CD4-positive, alpha-beta T cell (primary cell): ENCODE results near the gene CDYL2. TPM values are rescaled to one million over a fixed set of nuclear protein-coding genes. Genes with fewer than 3 reads are reported as not detected.

ENCODE experiments used
- ATAC-seq: fragments of 200-7000 bp; cut with Tn5 transposase; one replicate; pipeline ENCODE4 v1.10.0; 2022; ENCODE audit warnings: mild to moderate bottlenecking; ENCODE audit not compliant: poor library complexity
- CTCF ChIA-PET: fragments of 350-600 bp; sonication (Branson Sonifier 250); formaldehyde crosslinking; loops from one replicate; lab custom pipeline; 2021; ENCODE audit warnings: antibody characterized with exemption, inconsistent platforms; lab: Charles Lee
- POLR2A ChIA-PET: fragments of 350-600 bp; sonication (Branson Sonifier 250); formaldehyde crosslinking; loops from one replicate; lab custom pipeline; 2021; ENCODE audit warnings: antibody characterized with exemption, inconsistent platforms; lab: Charles Lee
- DNase-seq, 14 experiments: peaks; one replicate each; pipeline ENCODE4 v3.0.0-alpha.2; 2013 to 2020; ENCODE audit warnings: mixed read lengths in 2 of 14
- H3K27ac ChIP-seq, 2 donors: one replicate each; pipeline versions ENCODE4 v1.5.1 to v1.7.0; 2013; ENCODE audit warnings: low read length in 2 of 2, low read depth in 1 of 2, mild to moderate bottlenecking in 1 of 2
- H3K27me3 ChIP-seq, 2 experiments: 1 replicate in 1 of 2; 2 replicates in 1 of 2; pipeline versions ENCODE4 v1.6.1 to v1.7.0; 2013; ENCODE audit warnings: low read length in 2 of 2, control low read depth in 1 of 2, mild to moderate bottlenecking in 1 of 2, moderate library complexity in 1 of 2; ENCODE audit not compliant: insufficient read depth in 2 of 2, control insufficient read depth in 1 of 2
- H3K36me3 ChIP-seq: one replicate; pipeline ENCODE4 v1.6.1; 2013; ENCODE audit warnings: low read length, control low read depth; ENCODE audit not compliant: insufficient read depth
- H3K4me1 ChIP-seq: one replicate; pipeline ENCODE4 v1.6.1; 2013; ENCODE audit warnings: low read length, control low read depth; ENCODE audit not compliant: insufficient read depth
- H3K4me3 ChIP-seq: one replicate; pipeline ENCODE4 v1.5.1; 2013; ENCODE audit warnings: mild to moderate bottlenecking, low read length, moderate library complexity
- H3K9me3 ChIP-seq, 2 experiments: 1 replicate in 1 of 2; 2 replicates in 1 of 2; pipeline versions ENCODE4 v1.6.1 to v1.7.0; 2013; ENCODE audit warnings: low read length in 2 of 2, mild to moderate bottlenecking in 2 of 2, control low read depth in 1 of 2, moderate library complexity in 1 of 2; ENCODE audit not compliant: control insufficient read depth in 1 of 2, insufficient read depth in 1 of 2
- H3K27ac Mint-ChIP-seq: one replicate; pipeline ENCODE4 v1.8.0; 2020; ENCODE audit warnings: mixed read lengths
- H3K27me3 Mint-ChIP-seq: one replicate; pipeline ENCODE4 v1.8.0; 2021; ENCODE audit warnings: mixed read lengths
- H3K36me3 Mint-ChIP-seq: one replicate; pipeline ENCODE4 v1.8.0; 2021; ENCODE audit warnings: low read depth, mixed read lengths
- H3K4me1 Mint-ChIP-seq: one replicate; pipeline ENCODE4 v1.8.0; 2021; ENCODE audit warnings: low read depth, mixed read lengths
- H3K4me3 Mint-ChIP-seq: one replicate; pipeline ENCODE4 v1.8.0; 2020; ENCODE audit warnings: mild to moderate bottlenecking, mixed read lengths
- H3K9me3 Mint-ChIP-seq: one replicate; pipeline ENCODE4 v1.8.0; 2020; ENCODE audit warnings: mixed read lengths
- CTCF ChIP-seq: fragments of 200-600 bp; IDR thresholded peaks from one replicate; pipeline ENCODE4 v1.8.0; 2022; ENCODE audit warnings: antibody characterized with exemption, mild to moderate bottlenecking
- intact Hi-C, 2 experiments: fragments of 100-400 bp; cut with DNase I in 1 of 2; cut with micrococcal nuclease in 1 of 2; formaldehyde crosslinking; loops; one replicate each; pipeline versions ENCODE4 v1.15.1 to v1.9.0; 2023 to 2025; cut with DNase I, micrococcal nuclease
- total RNA-seq, 174 experiments: library from RNA in 2 of 174; stranded (reverse) in 2 of 174; gene quantifications; one replicate each; pipeline ENCODE4 v1.2.3 and lab custom pipeline; 2021 to 2026

Gene CDYL2
- total RNA-seq, 2 experiments from 2014 or later: 14.3 to 15.8 TPM

- peak; percentile 58 for ATAC-seq
- H3K4me3 Mint-ChIP-seq: peak overlapping the region; percentile 96
- ChIA-PET CTCF (no interaction called here), POLR2A (no interaction called here)
- Histone ChIP-seq H3K36me3 (no peaks in the 10 kb centered on the region), H3K4me3 (peak overlapping the region; percentile 57), H3K9me3 (no peaks in the 10 kb centered on the region), H3K27ac (no peak overlapping the region), H3K4me1 (peaks cover 20% of the 10 kb centered on the region), H3K27me3 (no peaks in the 10 kb centered on the region)
- peak; percentile 36 to 80 (median 59) for DNase-seq
- peaks cover 16% of the 10 kb centered on the region for H3K4me1 Mint-ChIP-seq
- no peaks in the 10 kb centered on the region for H3K27me3 Mint-ChIP-seq
- no peak for TF ChIP-seq CTCF
- H3K27ac Mint-ChIP-seq: peak overlapping the region; percentile 71
- H3K36me3 Mint-ChIP-seq: no peaks in the 10 kb centered on the region
- intact Hi-C loops: loop anchor here in 1 of 2 experiments (5.0 to 10.0 kb wide), 3 partner anchors 201 to 291 kb away; partner anchors contain the start of genes CENPN, CMC2, DYNLRB2 and GCSH
- H3K9me3 Mint-ChIP-seq: no peaks in the 10 kb centered on the region
These were observed 307 bp downstream of the CDYL2 start for GRCh38 chr16:80804056-80804525.

DNA sequence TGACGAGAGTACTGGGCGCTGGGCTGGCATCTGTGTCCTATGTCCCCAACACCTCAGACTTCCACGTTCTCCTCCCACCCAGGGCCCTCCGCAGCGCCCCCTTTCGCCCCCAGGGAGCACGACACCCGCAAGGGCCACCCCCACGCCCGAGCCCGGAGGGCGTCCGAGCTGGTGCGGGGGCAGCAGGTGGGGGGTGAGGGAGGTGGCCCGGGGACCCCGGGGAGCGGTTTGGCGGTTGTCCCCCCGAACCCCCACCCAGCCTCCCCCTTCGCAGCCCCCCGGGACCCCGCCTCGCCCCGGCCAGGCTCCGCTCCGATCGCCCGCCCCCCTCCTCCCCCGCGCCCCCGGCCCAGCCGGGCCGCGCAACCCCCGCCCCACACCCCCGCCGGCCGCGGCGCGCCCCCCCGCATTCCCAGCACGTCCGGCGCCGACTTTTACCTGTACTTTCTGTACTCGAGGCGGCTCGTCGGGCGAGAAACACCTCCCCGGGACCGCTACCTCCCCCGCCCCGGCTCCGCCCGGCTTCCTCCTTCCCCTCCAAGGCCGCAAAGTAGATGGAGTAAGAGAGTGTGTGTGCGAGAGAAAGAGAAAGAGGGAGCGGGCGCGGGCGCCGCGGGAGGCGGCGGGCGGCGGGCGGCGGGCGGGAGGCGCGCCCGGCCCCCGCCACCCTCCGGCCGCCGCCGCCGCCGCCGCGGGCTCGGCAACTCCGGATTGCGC, 901 bp downstream of the CDYL2 start:
- ATAC-seq: peak; percentile 47
- peak; percentile 27 for TF ChIP-seq CTCF
- H3K4me1 Mint-ChIP-seq: peaks cover 16% of the 10 kb centered on the region

DNA sequence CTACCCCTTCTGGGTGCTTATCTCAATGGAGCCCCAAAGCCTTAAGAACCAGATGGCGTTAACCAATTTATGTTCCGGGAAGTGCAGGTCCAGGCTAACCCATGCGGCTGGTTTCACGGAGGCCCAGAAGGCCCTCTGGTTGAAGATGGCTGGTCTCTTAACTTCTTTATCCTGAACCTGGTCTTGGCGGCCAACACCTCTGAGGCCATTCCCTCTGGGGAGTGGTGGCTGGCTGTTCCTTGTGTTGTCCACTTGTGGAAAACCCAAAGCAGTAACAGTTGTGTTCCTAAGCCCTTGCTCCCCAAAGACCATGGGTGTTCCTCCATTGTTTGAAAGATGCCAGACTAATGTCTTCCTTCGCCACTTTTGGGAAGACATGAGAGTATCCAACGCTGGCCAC, 1.5 kb downstream of the CDYL2 start:
- Histone ChIP-seq H3K4me3 (peak overlapping the region; percentile 33), H3K4me1 (peaks cover 20% of the 10 kb centered on the region), H3K36me3 (no peaks in the 10 kb centered on the region), H3K9me3 (no peaks in the 10 kb centered on the region), H3K27ac (no peak overlapping the region), H3K27me3 (no peaks in the 10 kb centered on the region)
- POLR2A ChIA-PET: interaction anchor here (0.7 kb wide), 1 partner anchor 127 kb away, joined by 3 read pairs; no protein-coding TSS in a partner anchor
- no peaks in the 10 kb centered on the region for H3K27me3 Mint-ChIP-seq
- TF ChIP-seq CTCF: no peak
- DNase-seq (no peak), ATAC-seq (no peak)
- no peak overlapping the region for H3K27ac Mint-ChIP-seq
- intact Hi-C loops: loop anchor here in 1 of 2 experiments (5.0 to 10.0 kb wide), 3 partner anchors 202 to 292 kb away; partner anchors contain the start of genes CENPN, CMC2, DYNLRB2 and GCSH
- H3K36me3 Mint-ChIP-seq: no peaks in the 10 kb centered on the region
- H3K4me1 Mint-ChIP-seq: peaks cover 16% of the 10 kb centered on the region
- CTCF ChIA-PET: no interaction called here
- H3K9me3 Mint-ChIP-seq: no peaks in the 10 kb centered on the region
- H3K4me3 Mint-ChIP-seq: peak overlapping the region; percentile 80

More for the DNA sequence above, 901 bp downstream of the CDYL2 start:
- no peaks in the 10 kb centered on the region for H3K9me3 Mint-ChIP-seq
- no peaks in the 10 kb centered on the region for H3K36me3 Mint-ChIP-seq
- H3K36me3 ChIP-seq: no peaks in the 10 kb centered on the region
- CTCF ChIA-PET: interaction anchor here (0.6 kb wide), 1 partner anchor 1202 kb away, joined by 3 read pairs; no protein-coding TSS in a partner anchor
- peaks cover 20% of the 10 kb centered on the region for H3K4me1 ChIP-seq
- peak overlapping the region; percentile 71 for H3K27ac Mint-ChIP-seq
- POLR2A ChIA-PET: no interaction called here
- no peaks in the 10 kb centered on the region for H3K27me3 ChIP-seq
- H3K4me3 Mint-ChIP-seq: peak overlapping the region; percentile 94
- H3K27ac ChIP-seq: no peak overlapping the region
- no peaks in the 10 kb centered on the region for H3K9me3 ChIP-seq
- peak in 13 of 14 experiments; percentile 22 to 66 (median 41) for DNase-seq
- no peaks in the 10 kb centered on the region for H3K27me3 Mint-ChIP-seq
- H3K4me3 ChIP-seq: peak overlapping the region; percentile 57
- intact Hi-C loops: loop anchor here in 1 of 2 experiments (5.0 to 10.0 kb wide), 3 partner anchors 201 to 291 kb away; partner anchors contain the start of genes CENPN, CMC2, DYNLRB2 and GCSH
